B cell (primary cell): ENCODE results near the gene TNRC6B.

Source experiments
- EZH2 ChIP-seq: IDR thresholded peaks from 2 replicates; pipeline ENCODE4 v1.6.1; 2012; ENCODE audit warnings: borderline replicate concordance, low read depth, mild to moderate bottlenecking, moderate library complexity, low read length; ENCODE audit not compliant: insufficient read depth, poor library complexity, severe bottlenecking
- TF ChIP-seq, protein P1 (sequence below): fragments of 200-600 bp; IDR thresholded peaks from one replicate; pipeline ENCODE4 v1.8.0; 2022; ENCODE audit warnings: antibody characterized with exemption, mild to moderate bottlenecking

GRCh38 chr22:40363059-40363458, 185.3 kb downstream of the TNRC6B start:
- TF ChIP-seq, protein P1, sequence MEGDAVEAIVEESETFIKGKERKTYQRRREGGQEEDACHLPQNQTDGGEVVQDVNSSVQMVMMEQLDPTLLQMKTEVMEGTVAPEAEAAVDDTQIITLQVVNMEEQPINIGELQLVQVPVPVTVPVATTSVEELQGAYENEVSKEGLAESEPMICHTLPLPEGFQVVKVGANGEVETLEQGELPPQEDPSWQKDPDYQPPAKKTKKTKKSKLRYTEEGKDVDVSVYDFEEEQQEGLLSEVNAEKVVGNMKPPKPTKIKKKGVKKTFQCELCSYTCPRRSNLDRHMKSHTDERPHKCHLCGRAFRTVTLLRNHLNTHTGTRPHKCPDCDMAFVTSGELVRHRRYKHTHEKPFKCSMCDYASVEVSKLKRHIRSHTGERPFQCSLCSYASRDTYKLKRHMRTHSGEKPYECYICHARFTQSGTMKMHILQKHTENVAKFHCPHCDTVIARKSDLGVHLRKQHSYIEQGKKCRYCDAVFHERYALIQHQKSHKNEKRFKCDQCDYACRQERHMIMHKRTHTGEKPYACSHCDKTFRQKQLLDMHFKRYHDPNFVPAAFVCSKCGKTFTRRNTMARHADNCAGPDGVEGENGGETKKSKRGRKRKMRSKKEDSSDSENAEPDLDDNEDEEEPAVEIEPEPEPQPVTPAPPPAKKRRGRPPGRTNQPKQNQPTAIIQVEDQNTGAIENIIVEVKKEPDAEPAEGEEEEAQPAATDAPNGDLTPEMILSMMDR: no peak
- TF ChIP-seq EZH2: no peak
